Peyer's patch (tissue), 4 donors: ENCODE data around the gene CDH12.

Experiments
- CTCF ChIP-seq, 6 experiments: fragments of 450-650 bp in 4 of 6; fragments of 200-600 bp in 2 of 6; sonication (generic) in 1 of 6; IDR thresholded peaks; one replicate each; pipeline ENCODE4 v1.5.1; 2017 to 2019; ENCODE audit warnings: antibody characterized with exemption in 6 of 6, mild to moderate bottlenecking in 3 of 6, moderate library complexity in 1 of 6
- POLR2A ChIP-seq, 2 donors: fragments of 450-650 bp; IDR thresholded peaks; one replicate each; pipeline ENCODE4 v1.5.1; 2017; ENCODE audit warnings: antibody characterized with exemption in 2 of 2, mild to moderate bottlenecking in 2 of 2, moderate library complexity in 2 of 2

- no peak for TF ChIP-seq CTCF (IDR thresholded peaks at IDR 0.05)
- TF ChIP-seq POLR2A (IDR thresholded peaks at IDR 0.05): no peak
Observed at GRCh38 chr5:22663134-22663533, 190.0 kb downstream of the CDH12 start.
